ENCODE measurements around the gene SKAP2.

DNA sequence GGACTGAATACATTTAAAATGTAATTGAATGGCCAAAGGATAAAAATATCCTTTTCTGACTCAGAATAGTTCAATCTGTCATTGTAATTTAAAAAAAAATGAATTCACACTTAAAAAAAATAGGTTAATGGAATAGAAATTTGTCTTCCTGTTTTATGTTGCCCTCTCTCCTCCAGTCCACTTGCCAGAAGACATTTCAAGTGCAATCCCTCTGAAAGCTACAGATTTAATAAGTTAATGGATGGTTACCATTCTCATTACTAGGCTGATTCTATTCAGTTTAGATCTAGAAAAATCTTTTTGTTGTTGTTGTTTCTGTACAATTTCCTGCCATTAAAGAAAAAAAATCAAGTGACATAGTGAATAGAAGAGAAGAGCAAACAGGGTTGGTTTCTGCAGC, 142.9 kb downstream of the SKAP2 start:
- no peak for TF ChIP-seq POLR2A (IDR thresholded peaks at IDR 0.05; ENCODE audit: low read depth, low read length)
- no peak for TF ChIP-seq TAF1 (IDR thresholded peaks at IDR 0.05; ENCODE audit: low read depth, low read length)

Data from GM12891 (cell line).